HepG2 (cell line): ENCODE data around the gene PLD2. TPM values are rescaled to one million over a fixed set of nuclear protein-coding genes. Genes with fewer than 3 reads are reported as not detected.

Source experiments
- ATAC-seq: fragments of 200-7000 bp; cut with Tn5 transposase; 3 replicates; pipeline ENCODE4 v1.9.1; 2020; ENCODE audit warnings: mild to moderate bottlenecking, moderate library complexity
- BruUV-seq: library from RNA; stranded (reverse); fragments of 400-500 nt; replicated peaks from 2 replicates; lab custom pipeline; 2021; lab: Mats Ljungman, UMichigan
- CTCF ChIA-PET: fragments of 300-600 bp; formaldehyde crosslinking; extraction: SDS; loops from one replicate; lab custom pipeline; 2021; ENCODE audit warnings: low total read pairs, inconsistent platforms, low intra/inter-chr PET ratio; lab: Yijun Ruan, JAX
- POLR2A ChIA-PET: fragments of 350-600 bp; sonication (Branson Sonifier 250); formaldehyde crosslinking; loops from one replicate; lab custom pipeline; 2020; ENCODE audit warnings: antibody characterized with exemption, inconsistent platforms; lab: Yijun Ruan, JAX
- DNase-seq: peaks from one replicate; pipeline ENCODE4 v3.0.0-alpha.2; 2015; ENCODE audit warnings: low spot score
- FAIRE-seq: peaks from 3 replicates; lab custom pipeline; 2011; peaks lifted over from hg19 to GRCh38; lab: Jason Lieb, UNC
- H2AFZ ChIP-seq: one replicate; pipeline ENCODE4 v1.6.1; 2011; ENCODE audit warnings: low read length, inconsistent platforms
- H3K27ac ChIP-seq: fragments of 300-600 bp; 3 replicates; pipeline ENCODE4 v1.8.0; 2011; ENCODE audit warnings: mixed run types, mild to moderate bottlenecking, mixed read lengths, low read length, inconsistent platforms; ENCODE audit not compliant: insufficient read depth; ENCODE audit errors: extremely low read length
- H3K27me3 ChIP-seq, 2 experiments: fragments of 200-600 bp in 1 of 2; 2 replicates in 1 of 2; 3 replicates in 1 of 2; pipeline versions ENCODE4 v1.6.0 to v1.8.0; 2011; ENCODE audit warnings: low read length in 2 of 2, mild to moderate bottlenecking in 2 of 2, moderate library complexity in 2 of 2, inconsistent platforms in 1 of 2; ENCODE audit not compliant: insufficient read depth in 2 of 2, control insufficient read depth in 1 of 2
- H3K36me3 ChIP-seq, 2 experiments: fragments of 200-600 bp in 1 of 2; replicated peaks in 1 of 2; 2 replicates in 1 of 2; 3 replicates in 1 of 2; pipeline versions ENCODE4 v1.5.1 to v1.8.0; 2011; ENCODE audit warnings: low read length in 2 of 2, inconsistent platforms in 1 of 2; ENCODE audit not compliant: insufficient read depth in 2 of 2, control insufficient read depth in 1 of 2
- H3K4me1 ChIP-seq: 2 replicates; pipeline ENCODE4 v1.5.1; 2012; ENCODE audit warnings: low read length, inconsistent platforms; ENCODE audit not compliant: insufficient read depth
- H3K4me2 ChIP-seq: 2 replicates; pipeline ENCODE4 v1.6.0; 2011; ENCODE audit warnings: low read depth, low read length, inconsistent platforms
- H3K4me3 ChIP-seq, 3 experiments: fragments of 200-600 bp in 1 of 3; sonication (generic), shearing (Covaris generic) in 1 of 3; replicated peaks in 1 of 3; 2 replicates each; pipeline ENCODE4 v1.5.1; 2011 to 2016; ENCODE audit warnings: low read length in 3 of 3, inconsistent platforms in 2 of 3, low read depth in 2 of 3, mild to moderate bottlenecking in 2 of 3, control low read depth in 1 of 3, mixed read lengths in 1 of 3; ENCODE audit not compliant: insufficient read depth in 1 of 3
- H3K79me2 ChIP-seq: one replicate; pipeline ENCODE4 v1.6.1; 2011; ENCODE audit warnings: low read length, inconsistent platforms; ENCODE audit not compliant: insufficient read depth
- H3K9ac ChIP-seq: 2 replicates; pipeline ENCODE4 v1.6.0; 2011; ENCODE audit warnings: mild to moderate bottlenecking, low read depth, low read length, inconsistent platforms; ENCODE audit not compliant: insufficient read depth
- H3K9me3 ChIP-seq: 2 replicates; pipeline ENCODE4 v1.5.1; 2012; ENCODE audit warnings: mild to moderate bottlenecking, low read length
- H4K20me1 ChIP-seq: 2 replicates; pipeline ENCODE4 v1.6.0; 2011; ENCODE audit warnings: inconsistent platforms, mild to moderate bottlenecking, low read length, moderate library complexity; ENCODE audit not compliant: insufficient read depth
- ESRRA ChIP-seq: sonication (generic); formaldehyde crosslinking; IDR thresholded peaks from 2 replicates; pipeline ENCODE4 v1.5.1; 2020; ENCODE audit warnings: mild to moderate bottlenecking, low read depth, missing genetic modification reagents
- FOXM1 ChIP-seq: sonication (generic); formaldehyde crosslinking; IDR thresholded peaks from 2 replicates; pipeline ENCODE4 v1.5.0; 2020; ENCODE audit warnings: missing genetic modification reagents
- GTF2F1 ChIP-seq: fragments of 150-350 bp; IDR thresholded peaks from 2 replicates; pipeline ENCODE4 v1.6.1; 2014; ENCODE audit warnings: low read length
- HMG20B ChIP-seq: conservative IDR thresholded peaks from 2 replicates; pipeline ENCODE4 v1.6.1; 2016; ENCODE audit warnings: missing genetic modification reagents, missing compliant biosample characterization
- KDM1A ChIP-seq: IDR thresholded peaks from 2 replicates; pipeline ENCODE4 v1.6.1; 2016; ENCODE audit warnings: missing compliant biosample characterization
- KLF12 ChIP-seq: sonication (generic); formaldehyde crosslinking; IDR thresholded peaks from 2 replicates; pipeline ENCODE4 v1.4.0; 2020; ENCODE audit warnings: missing genetic modification reagents, borderline replicate concordance
- MATR3 ChIP-seq: sonication (generic); formaldehyde crosslinking; IDR thresholded peaks from 2 replicates; pipeline ENCODE4 v1.4.0; 2020; ENCODE audit warnings: missing genetic modification reagents
- MBD4 ChIP-seq: IDR thresholded peaks from 2 replicates; pipeline ENCODE4 v1.6.1; 2012; ENCODE audit warnings: low read length, inconsistent platforms, borderline replicate concordance
- SRSF1 ChIP-seq: fragments of 200-400 bp; formaldehyde crosslinking; optimal IDR thresholded peaks from 2 replicates; pipeline ENCODE3; 2017; ENCODE audit warnings: mild to moderate bottlenecking, low read depth, low read length, moderate library complexity
- ZBTB21 ChIP-seq: sonication (generic); formaldehyde crosslinking; IDR thresholded peaks from 2 replicates; pipeline ENCODE4 v1.4.0; 2020; ENCODE audit warnings: missing genetic modification reagents
- ZBTB42 ChIP-seq: sonication (generic); formaldehyde crosslinking; IDR thresholded peaks from 2 replicates; pipeline ENCODE4 v1.5.0; 2020; ENCODE audit warnings: mild to moderate bottlenecking, missing genetic modification reagents
- ZFP1 ChIP-seq: IDR thresholded peaks from 2 replicates; pipeline ENCODE4 v1.6.1; 2016
- ZFYVE20 ChIP-seq: sonication (generic); formaldehyde crosslinking; IDR thresholded peaks from 2 replicates; pipeline ENCODE4 v1.8.0; 2023; ENCODE audit warnings: low read depth, mild to moderate bottlenecking, moderate library complexity, missing genetic modification reagents, borderline replicate concordance
- WGBS: methylation state at CpG from one replicate; pipeline ENCODE4 v1.1.6; 2017; ENCODE audit warnings: low lambda C conversion rate; 5-methylcytosine and 5-hydroxymethylcytosine counted together
- in situ Hi-C: cut with HindIII; loops from 2 replicates; pipeline ENCODE4 v1.10.0; 2017; ENCODE audit warnings: low pct_unique_long_range_greater_than_20kb; ENCODE audit not compliant: extremely low pct_ligation_motif_present
- intact Hi-C: fragments of 100-400 bp; cut with micrococcal nuclease; formaldehyde crosslinking; loops from one replicate; pipeline ENCODE4 v1.10.0; 2022; ENCODE audit not compliant: unreplicated experiment
- polyA plus RNA-seq, 8 experiments: library from polyadenylated mRNA; depleted of rRNA in 3 of 8; stranded (reverse) in 7 of 8; unstranded in 1 of 8; fragments of >200 nt; fragmentation: Illumina TruSeq in 4 of 8; extraction: Trizol in 4 of 8; gene quantifications; 2 replicates each; pipeline versions ENCODE4 v1.2.1 to v1.2.3, GENCODE V29; 2011 to 2016; ENCODE audit warnings: low read depth in 4 of 8, missing spikeins in 1 of 8, mixed read lengths in 1 of 8; ENCODE audit not compliant: insufficient read depth in 1 of 8
- total RNA-seq, 5 experiments: library from RNA; depleted of rRNA; stranded (reverse); fragments of >200 nt; fragmentation: Illumina TruSeq; extraction: Trizol; gene quantifications; 2 replicates each; pipeline ENCODE4 v1.2.3, GENCODE V29; 2016; ENCODE audit warnings: low read depth in 1 of 5
- TF ChIP-seq, protein P1 (sequence below): IDR thresholded peaks from 2 replicates; pipeline ENCODE4 v1.6.1; 2018; ENCODE audit warnings: missing genetic modification reagents
- TF ChIP-seq, protein P2 (sequence below): IDR thresholded peaks from 2 replicates; pipeline ENCODE4 v1.6.1; 2016; ENCODE audit warnings: low read depth
- TF ChIP-seq, protein P3 (sequence below): sonication (generic); formaldehyde crosslinking; IDR thresholded peaks from 2 replicates; pipeline ENCODE4 v1.5.1; 2020; ENCODE audit warnings: mild to moderate bottlenecking, moderate library complexity, missing genetic modification reagents

PLD2 gene
- total and polyA plus RNA-seq, 2 of the 13 experiments (the other 11 are each of a cell fraction or from before 2014, with no cell fraction given), result 13.4 to 29.7 TPM

DNA sequence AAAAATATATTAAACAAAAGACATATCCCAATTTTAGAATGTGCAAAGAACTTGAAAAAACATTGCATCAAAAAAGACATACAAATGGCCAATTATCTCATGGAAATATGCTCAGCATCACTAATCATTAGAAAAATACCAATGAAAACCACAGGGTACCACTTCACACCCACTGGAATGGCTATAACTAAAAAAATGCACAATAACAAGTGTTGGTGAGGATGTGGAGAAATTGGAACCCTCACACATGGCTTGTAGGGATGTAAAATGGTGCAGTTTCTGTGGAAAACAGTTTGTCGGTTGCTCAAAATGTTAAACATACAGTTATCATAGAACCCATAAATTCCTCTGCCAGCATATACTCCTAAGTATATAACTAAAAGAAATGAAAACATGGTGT lies 11.8 kb upstream of the PLD2 start:
- peak overlapping the region; percentile 58 for H3K27ac ChIP-seq
- H3K27me3 ChIP-seq, result no peaks in the 10 kb centered on the region; a peak in 1 of 5 replicates
- BruUV-seq, result no TSS peak
- intact Hi-C loops (no loop called here), in situ Hi-C loops (no loop called here)
- H3K4me1 ChIP-seq, result peaks cover 26% of the 10 kb centered on the region
- H3K9ac ChIP-seq, result no peak overlapping the region
- DNase-seq (no peak), FAIRE-seq (no peak), ATAC-seq (no peak)
- H3K79me2 ChIP-seq, result peaks cover 19% of the 10 kb centered on the region
- H3K36me3 ChIP-seq, result peaks cover 8 to 17% of the 10 kb centered on the region in 2 experiments
- H3K9me3 ChIP-seq, result no peaks in the 10 kb centered on the region
- POLR2A ChIA-PET, result no interaction called here
- CTCF ChIA-PET, result no interaction called here
- H3K4me2 ChIP-seq, result peak overlapping the region; percentile 81; the same call in 1 of the 2 replicates
- whole genome bisulfite sequencing, result 95% methylated on average over 1 of the region's 1 CpG
- no peaks in the 10 kb centered on the region for H4K20me1 ChIP-seq
- peak overlapping the region; percentile 77 for H2AFZ ChIP-seq
- TF ChIP-seq, protein P1, sequence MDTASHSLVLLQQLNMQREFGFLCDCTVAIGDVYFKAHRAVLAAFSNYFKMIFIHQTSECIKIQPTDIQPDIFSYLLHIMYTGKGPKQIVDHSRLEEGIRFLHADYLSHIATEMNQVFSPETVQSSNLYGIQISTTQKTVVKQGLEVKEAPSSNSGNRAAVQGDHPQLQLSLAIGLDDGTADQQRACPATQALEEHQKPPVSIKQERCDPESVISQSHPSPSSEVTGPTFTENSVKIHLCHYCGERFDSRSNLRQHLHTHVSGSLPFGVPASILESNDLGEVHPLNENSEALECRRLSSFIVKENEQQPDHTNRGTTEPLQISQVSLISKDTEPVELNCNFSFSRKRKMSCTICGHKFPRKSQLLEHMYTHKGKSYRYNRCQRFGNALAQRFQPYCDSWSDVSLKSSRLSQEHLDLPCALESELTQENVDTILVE (CRISPR knock-in tag), result no peak
- TF ChIP-seq HMG20B (CRISPR knock-in tag) (no peak), KLF12 (no peak), ZBTB42 (CRISPR knock-in tag) (no peak), GTF2F1 (no peak), ZBTB21 (CRISPR knock-in tag) (no peak), FOXM1 (CRISPR knock-in tag) (no peak), ZFYVE20 (no peak), ZFP1 (CRISPR knock-in tag) (no peak), MBD4 (no peak), KDM1A (no peak), ESRRA (no peak), MATR3 (CRISPR knock-in tag) (no peak), SRSF1 (no peak)
- TF ChIP-seq, protein P2, sequence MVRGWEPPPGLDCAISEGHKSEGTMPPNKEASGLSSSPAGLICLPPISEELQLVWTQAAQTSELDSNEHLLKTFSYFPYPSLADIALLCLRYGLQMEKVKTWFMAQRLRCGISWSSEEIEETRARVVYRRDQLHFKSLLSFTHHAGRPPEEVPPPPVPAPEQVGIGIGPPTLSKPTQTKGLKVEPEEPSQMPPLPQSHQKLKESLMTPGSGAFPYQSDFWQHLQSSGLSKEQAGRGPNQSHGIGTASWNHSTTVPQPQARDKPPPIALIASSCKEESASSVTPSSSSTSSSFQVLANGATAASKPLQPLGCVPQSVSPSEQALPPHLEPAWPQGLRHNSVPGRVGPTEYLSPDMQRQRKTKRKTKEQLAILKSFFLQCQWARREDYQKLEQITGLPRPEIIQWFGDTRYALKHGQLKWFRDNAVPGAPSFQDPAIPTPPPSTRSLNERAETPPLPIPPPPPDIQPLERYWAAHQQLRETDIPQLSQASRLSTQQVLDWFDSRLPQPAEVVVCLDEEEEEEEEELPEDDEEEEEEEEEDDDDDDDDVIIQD (CRISPR knock-in tag), result no peak
- TF ChIP-seq, protein P3, sequence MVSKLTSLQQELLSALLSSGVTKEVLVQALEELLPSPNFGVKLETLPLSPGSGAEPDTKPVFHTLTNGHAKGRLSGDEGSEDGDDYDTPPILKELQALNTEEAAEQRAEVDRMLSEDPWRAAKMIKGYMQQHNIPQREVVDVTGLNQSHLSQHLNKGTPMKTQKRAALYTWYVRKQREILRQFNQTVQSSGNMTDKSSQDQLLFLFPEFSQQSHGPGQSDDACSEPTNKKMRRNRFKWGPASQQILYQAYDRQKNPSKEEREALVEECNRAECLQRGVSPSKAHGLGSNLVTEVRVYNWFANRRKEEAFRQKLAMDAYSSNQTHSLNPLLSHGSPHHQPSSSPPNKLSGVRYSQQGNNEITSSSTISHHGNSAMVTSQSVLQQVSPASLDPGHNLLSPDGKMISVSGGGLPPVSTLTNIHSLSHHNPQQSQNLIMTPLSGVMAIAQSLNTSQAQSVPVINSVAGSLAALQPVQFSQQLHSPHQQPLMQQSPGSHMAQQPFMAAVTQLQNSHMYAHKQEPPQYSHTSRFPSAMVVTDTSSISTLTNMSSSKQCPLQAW (CRISPR knock-in tag), result no peak
- H3K4me3 ChIP-seq, result no peak overlapping the region
